Transverse colon (tissue), 4 donors: ENCODE data around the gene CDCA4. TPM values are rescaled to one million over a fixed set of nuclear protein-coding genes. Genes with fewer than 3 reads are reported as not detected.

Source experiments
- DNase-seq: peaks from one replicate; pipeline ENCODE4 v3.0.0-alpha.2; 2019
- H3K27ac ChIP-seq, 4 donors: fragments of 200-600 bp; sonication (generic); 2 replicates each; pipeline ENCODE4 v1.5.1; 2016 to 2018; ENCODE audit warnings: inconsistent platforms in 4 of 4
- H3K27me3 ChIP-seq: fragments of 200-600 bp; sonication (generic); 2 replicates; pipeline ENCODE4 v1.5.1; 2017; ENCODE audit warnings: inconsistent platforms
- H3K36me3 ChIP-seq, 4 donors: fragments of 200-600 bp; sonication (generic); 2 replicates each; pipeline ENCODE4 v1.5.1; 2017 to 2019; ENCODE audit warnings: inconsistent platforms in 4 of 4
- H3K4me1 ChIP-seq, 4 donors: fragments of 200-600 bp; sonication (generic); 2 replicates each; pipeline ENCODE4 v1.5.1; 2017 to 2020; ENCODE audit warnings: inconsistent platforms in 4 of 4
- H3K4me3 ChIP-seq, 4 donors: fragments of 200-600 bp; sonication (generic); 1 replicate in 1 of 4; 2 replicates in 3 of 4; pipeline versions ENCODE4 v1.5.1 to v1.6.1; 2017 to 2019; ENCODE audit warnings: inconsistent platforms in 4 of 4
- H3K9me3 ChIP-seq, 2 donors: fragments of 200-600 bp; sonication (generic); 2 replicates each; pipeline ENCODE4 v1.5.1; 2017 to 2019; ENCODE audit warnings: inconsistent platforms in 2 of 2
- CTCF ChIP-seq, 5 experiments: fragments of 200-600 bp in 3 of 5; fragments of 450-650 bp in 2 of 5; sonication (generic) in 3 of 5; IDR thresholded peaks; 1 replicate in 2 of 5; 2 replicates in 3 of 5; pipeline ENCODE4 v1.5.1; 2016 to 2017; ENCODE audit warnings: antibody characterized with exemption in 5 of 5, inconsistent platforms in 3 of 5, mild to moderate bottlenecking in 2 of 5, moderate library complexity in 1 of 5
- EP300 ChIP-seq: sonication (generic); formaldehyde crosslinking; IDR thresholded peaks from one replicate; pipeline ENCODE4 v1.6.1; 2017; ENCODE audit warnings: antibody characterized with exemption, low read depth
- POLR2A ChIP-seq: fragments of 450-650 bp; IDR thresholded peaks from one replicate; pipeline ENCODE4 v1.6.1; 2016; ENCODE audit warnings: antibody characterized with exemption, mild to moderate bottlenecking, moderate library complexity
- POLR2AphosphoS5 ChIP-seq, 3 donors: sonication (generic); formaldehyde crosslinking; IDR thresholded peaks; one replicate each; pipeline ENCODE4 v1.6.1; 2016; ENCODE audit warnings: antibody characterized with exemption in 3 of 3
- WGBS, 2 donors: methylation state at CpG; one replicate each; pipeline ENCODE4 v1.1.5; 2018; ENCODE audit warnings: low coverage in 1 of 2; 5-methylcytosine and 5-hydroxymethylcytosine counted together
- in situ Hi-C, 4 donors: fragments of 200-750 bp; cut with MboI; loops; one replicate each; pipeline versions ENCODE4 v1.15.0 to v1.15.1; 2017; ENCODE audit warnings: low sequenced_read_pairs in 3 of 4, low pct_ligation_motif_present in 1 of 4, low pct_unique_long_range_greater_than_20kb in 1 of 4
- intact Hi-C: fragments of 100-400 bp; cut with DNase I; formaldehyde crosslinking; loops from one replicate; pipeline ENCODE4 v1.15.1; 2023; ENCODE audit warnings: low total_unique reads
- total RNA-seq, 4 donors: library from RNA; depleted of rRNA; stranded (reverse); fragments of >200 nt; gene quantifications; one replicate each; pipeline ENCODE4 v1.1.0, GENCODE V29; 2016

Gene CDCA4
- total RNA-seq, 4 donors from 2014 or later = 0.80 to 7.5 (median 4.5) TPM

- H3K27ac ChIP-seq = peak overlapping the region; percentile 80 to 92 (median 88)
- H3K9me3 ChIP-seq = no peaks in the 10 kb centered on the region
- TF ChIP-seq POLR2AphosphoS5 (IDR thresholded peaks at IDR 0.05) (peak; percentile 1 to 52 (median 35)), EP300 (no peak)
- peaks cover 38% of the 10 kb centered on the region for H3K27me3 ChIP-seq
- WGBS, 2 donors = 53% methylated on average over 18 of the region's 23 CpGs; no CpG with 5 or more reads in 1 of the 2 donors
- peaks cover 64 to 84% (median 68%) of the 10 kb centered on the region in 4 donors for H3K4me1 ChIP-seq
- no peak for DNase-seq
- in situ Hi-C loops (loop anchor here in 2 of 4 donors (5.0 to 10.0 kb wide), 2 partner anchors 69 to 71 kb away; no protein-coding TSS in a partner anchor), intact Hi-C loops (no loop called here)
- H3K4me3 ChIP-seq = no peak overlapping the region
- H3K36me3 ChIP-seq = no peaks in the 10 kb centered on the region
These were observed 47.3 kb downstream of the CDCA4 start for GRCh38 chr14:104973385-104974145.

GRCh38 chr14:104973135-104973384 is 47.8 kb downstream of the CDCA4 start:
- TF ChIP-seq EP300 (no peak), POLR2AphosphoS5 (IDR thresholded peaks at IDR 0.05) (peak in 1 of 3 donors; percentile 46)
- Histone ChIP-seq H3K27ac (peak overlapping the region; percentile 80 to 92 (median 88)), H3K27me3 (peaks cover 41% of the 10 kb centered on the region), H3K36me3 (no peaks in the 10 kb centered on the region), H3K9me3 (no peaks in the 10 kb centered on the region), H3K4me1 (peaks cover 66 to 86% (median 69%) of the 10 kb centered on the region in 4 donors), H3K4me3 (no peak overlapping the region)
- 40% methylated on average over 10 of the region's 12 CpGs; no CpG with 5 or more reads in 1 of the 2 donors for WGBS, 2 donors
- in situ Hi-C loops (loop anchor here in 2 of 4 donors (5.0 to 10.0 kb wide), 2 partner anchors 69 to 72 kb away; no protein-coding TSS in a partner anchor), intact Hi-C loops (no loop called here)
- DNase-seq = peak; percentile 87

GRCh38 chr14:104972301-104973134 is 48.4 kb downstream of the CDCA4 start:
- Histone ChIP-seq H3K36me3 (no peaks in the 10 kb centered on the region), H3K9me3 (no peaks in the 10 kb centered on the region), H3K27me3 (peaks cover 42% of the 10 kb centered on the region), H3K4me3 (no peak overlapping the region), H3K4me1 (peaks cover 66 to 87% (median 68%) of the 10 kb centered on the region in 4 donors), H3K27ac (peak overlapping the region; percentile 80 to 92 (median 88))
- no peak for TF ChIP-seq EP300
- TF ChIP-seq POLR2A = peak; percentile 75
- peak in 2 of 3 donors; percentile 68 to 76 for TF ChIP-seq POLR2AphosphoS5 (IDR thresholded peaks at IDR 0.05)
- peak in 1 of 5 experiments; percentile 27 for TF ChIP-seq CTCF (IDR thresholded peaks at IDR 0.05)
- intact Hi-C loops (no loop called here), in situ Hi-C loops (loop anchor here in 2 of 4 donors (5.0 to 10.0 kb wide), 2 partner anchors 70 to 72 kb away; no protein-coding TSS in a partner anchor)
- 20 to 45% methylated on average over 1 to 22 of the region's 28 CpGs for WGBS, 2 donors
- peak; percentile 84 for DNase-seq

- no peak overlapping the region for H3K4me3 ChIP-seq
- no peak for DNase-seq
- H3K36me3 ChIP-seq = no peaks in the 10 kb centered on the region
- peaks cover 42% of the 10 kb centered on the region for H3K27me3 ChIP-seq
- 85% methylated on average over 8 of the region's 12 CpGs; no CpG with 5 or more reads in 1 of the 2 donors for WGBS, 2 donors
- peaks cover 58 to 87% (median 67%) of the 10 kb centered on the region in 4 donors for H3K4me1 ChIP-seq
- TF ChIP-seq POLR2AphosphoS5 (IDR thresholded peaks at IDR 0.05) = no peak
- no peak for TF ChIP-seq CTCF (IDR thresholded peaks at IDR 0.05)
- TF ChIP-seq EP300 = no peak
- no peak for TF ChIP-seq POLR2A
- H3K9me3 ChIP-seq = no peaks in the 10 kb centered on the region
- intact Hi-C loops = no loop called here
- in situ Hi-C loops = loop anchor here in 2 of 4 donors (5.0 to 10.0 kb wide), 2 partner anchors 71 to 73 kb away; no protein-coding TSS in a partner anchor
- peak overlapping the region; percentile 80 to 92 (median 88) for H3K27ac ChIP-seq
These were observed 49.2 kb downstream of the CDCA4 start for GRCh38 chr14:104971447-104972240.
